Gastroesophageal sphincter (tissue), 4 donors: ENCODE data around the gene MRPL51. TPM values are rescaled to one million over a fixed set of nuclear protein-coding genes. Genes with fewer than 3 reads are reported as not detected.

Source experiments
- ATAC-seq: fragments of 150-250 bp; one replicate; pipeline ENCODE4 v1.9.1; 2016; ENCODE audit warnings: mild to moderate bottlenecking, moderate library complexity
- H3K27ac ChIP-seq, 4 donors: fragments of 200-600 bp; sonication (generic) in 3 of 4; 1 replicate in 3 of 4; 2 replicates in 1 of 4; pipeline ENCODE4 v1.5.1; 2016 to 2019
- H3K27me3 ChIP-seq: fragments of 200-600 bp; sonication (generic); one replicate; pipeline ENCODE4 v1.5.1; 2019
- H3K36me3 ChIP-seq, 2 donors: fragments of 200-600 bp; sonication (generic); one replicate each; pipeline ENCODE4 v1.5.1; 2019; ENCODE audit warnings: control low read depth in 1 of 2
- H3K4me1 ChIP-seq, 3 donors: fragments of 200-600 bp; sonication (generic); 1 replicate in 2 of 3; 2 replicates in 1 of 3; pipeline ENCODE4 v1.5.1; 2016 to 2019; ENCODE audit warnings: control low read depth in 2 of 3
- H3K4me3 ChIP-seq, 2 donors: fragments of 200-600 bp; sonication (generic); one replicate each; pipeline ENCODE4 v1.5.1; 2019; ENCODE audit warnings: mild to moderate bottlenecking in 1 of 2, moderate library complexity in 1 of 2
- H3K9me3 ChIP-seq, 3 donors: fragments of 200-600 bp; sonication (generic); one replicate each; pipeline ENCODE4 v1.5.1; 2017 to 2019; ENCODE audit warnings: control low read depth in 2 of 3
- CTCF ChIP-seq, 4 experiments: fragments of 200-600 bp in 2 of 4; fragments of 450-650 bp in 2 of 4; sonication (generic) in 1 of 4; IDR thresholded peaks; one replicate each; pipeline ENCODE4 v1.5.1; 2017 to 2019; ENCODE audit warnings: antibody characterized with exemption in 4 of 4, mild to moderate bottlenecking in 2 of 4, moderate library complexity in 2 of 4
- EP300 ChIP-seq: sonication (generic); formaldehyde crosslinking; IDR thresholded peaks from one replicate; pipeline ENCODE4 v1.6.1; 2017; ENCODE audit warnings: antibody characterized with exemption, mild to moderate bottlenecking
- POLR2A ChIP-seq, 2 donors: fragments of 450-650 bp; IDR thresholded peaks; one replicate each; pipeline ENCODE4 v1.6.1; 2017; ENCODE audit warnings: antibody characterized with exemption in 2 of 2, mild to moderate bottlenecking in 2 of 2, moderate library complexity in 1 of 2
- POLR2AphosphoS5 ChIP-seq: sonication (generic); formaldehyde crosslinking; IDR thresholded peaks from one replicate; pipeline ENCODE4 v1.6.1; 2017; ENCODE audit warnings: antibody characterized with exemption
- WGBS, 2 donors: methylation state at CpG; one replicate each; pipeline ENCODE4 v1.1.5; 2018; ENCODE audit warnings: low coverage in 1 of 2; 5-methylcytosine and 5-hydroxymethylcytosine counted together
- total RNA-seq, 4 donors: library from RNA; depleted of rRNA; stranded (reverse); fragments of >200 nt; gene quantifications; one replicate each; pipeline ENCODE4 v1.1.0, GENCODE V29; 2016

The MRPL51 gene
- total RNA-seq, 4 donors from 2014 or later: 51.0 to 99.3 (median 66.0) TPM

- peak overlapping the region; percentile 83 to 98 (median 95) for H3K27ac ChIP-seq
- H3K27me3 ChIP-seq: no peaks in the 10 kb centered on the region
- 69 to 72% methylated on average over 8 to 10 of the region's 16 CpGs for WGBS, 2 donors
- H3K9me3 ChIP-seq: no peaks in the 10 kb centered on the region
- ATAC-seq: no peak
- TF ChIP-seq EP300: no peak
- TF ChIP-seq POLR2A (IDR thresholded peaks at IDR 0.05): no peak
- TF ChIP-seq CTCF (IDR thresholded peaks at IDR 0.05): no peak
- TF ChIP-seq POLR2AphosphoS5: no peak
- H3K4me3 ChIP-seq: peak overlapping the region; percentile 63 to 72
- H3K4me1 ChIP-seq: peaks cover 3 to 49% (median 16%) of the 10 kb centered on the region in 3 donors
- peaks cover 0 to 52% of the 10 kb centered on the region in 2 donors for H3K36me3 ChIP-seq
Observed at GRCh38 chr12:6450091-6450868, 42.8 kb downstream of the MRPL51 start.

GRCh38 chr12:6444704-6445688, 48.1 kb downstream of the MRPL51 start, which contains the start of gene CD27:
Gene CD27, plus strand, starts transcription at chr12:6444955. Its CDS starts 141 bp downstream, at chr12:6445096.
- no peaks in the 10 kb centered on the region for H3K9me3 ChIP-seq
- no peak for ATAC-seq
- H3K27me3 ChIP-seq: no peaks in the 10 kb centered on the region
- peak within 1 kb of the TSS in 1 of 2 donors; percentile 14 for H3K4me3 ChIP-seq
- H3K36me3 ChIP-seq: peaks cover 0 to 65% of the 10 kb centered on the region in 2 donors
- no peak for TF ChIP-seq EP300
- TF ChIP-seq CTCF (IDR thresholded peaks at IDR 0.05): no peak
- TF ChIP-seq POLR2A (IDR thresholded peaks at IDR 0.05): no peak
- no peak for TF ChIP-seq POLR2AphosphoS5
- H3K4me1 ChIP-seq: peaks cover 0 to 19% (median 2%) of the 10 kb centered on the region in 3 donors
- 49 to 84% methylated on average over 2 to 6 of the region's 16 CpGs for WGBS, 2 donors
- H3K27ac ChIP-seq: no peak within 1 kb of the TSS

- no peak for TF ChIP-seq CTCF (IDR thresholded peaks at IDR 0.05)
- no peak for ATAC-seq
- Histone ChIP-seq H3K36me3 (peaks cover 0 to 75% of the 10 kb centered on the region in 2 donors), H3K9me3 (no peaks in the 10 kb centered on the region), H3K27me3 (no peaks in the 10 kb centered on the region), H3K4me1 (peaks cover 0 to 9% (median 0%) of the 10 kb centered on the region in 3 donors), H3K27ac (no peak overlapping the region), H3K4me3 (no peak overlapping the region)
- WGBS, 2 donors: 71 to 89% methylated on average over 4 of the region's 4 CpGs
Observed at GRCh38 chr12:6444031-6444430, 49.0 kb downstream of the MRPL51 start.

- Histone ChIP-seq H3K36me3 (peaks cover 0 to 80% of the 10 kb centered on the region in 2 donors), H3K9me3 (no peaks in the 10 kb centered on the region), H3K27ac (no peak overlapping the region), H3K4me3 (no peak overlapping the region), H3K4me1 (peaks cover 0 to 4% (median 0%) of the 10 kb centered on the region in 3 donors), H3K27me3 (no peaks in the 10 kb centered on the region)
- no peak for ATAC-seq
- 61 to 73% methylated on average over 4 to 5 of the region's 9 CpGs for WGBS, 2 donors
- TF ChIP-seq CTCF (IDR thresholded peaks at IDR 0.05): no peak
- no peak for TF ChIP-seq POLR2AphosphoS5
Observed at GRCh38 chr12:6443361-6443983, 49.6 kb downstream of the MRPL51 start.
